Cardiac septum (tissue), 1 donor: ENCODE data around the gene EGLN1. TPM values are rescaled to one million over a fixed set of nuclear protein-coding genes. Genes with fewer than 3 reads are reported as not detected.

ENCODE experiments used
- DNase-seq: peaks from one replicate; pipeline ENCODE4 v3.0.0-alpha.2; 2020; ENCODE audit warnings: low spot score
- intact Hi-C: fragments of 100-400 bp; cut with DNase I; formaldehyde crosslinking; loops from one replicate; pipeline ENCODE4 v1.14.0; 2022
- total RNA-seq: library from RNA; stranded (reverse); fragmentation: NEBNext Ultra II Directional; extraction: Animal tissue kit (Norgen Biotek cat#: 25700); gene quantifications from one replicate; pipeline ENCODE4 v1.2.1, GENCODE V29; 2021
- donor health status: DM: no; HTN: no; CAD: no.

Gene EGLN1
- total RNA-seq, 1 donor from 2014 or later: 47.5 TPM

- intact Hi-C loops: no loop called here
- no peak for DNase-seq
These were observed 106.2 kb downstream of the EGLN1 start for GRCh38 chr1:231315887-231316286.

Other genes with a start within 250 kb of the EGLN1 start
- 49.0 TPM for gene GNPAT, start 181.1 kb downstream of the EGLN1 start, total RNA-seq
- gene EXOC8, start 84.4 kb downstream of the EGLN1 start, total RNA-seq: 11.5 TPM
- 6.8 TPM for gene SPRTN, start 84.0 kb downstream of the EGLN1 start, total RNA-seq
- gene TSNAX, start 106.4 kb upstream of the EGLN1 start, total RNA-seq: 35.3 TPM
- gene DISC1, start 204.5 kb upstream of the EGLN1 start, total RNA-seq: 5.5 TPM